ENCODE data around the gene SEC61A1. TPM values are rescaled to one million over a fixed set of nuclear protein-coding genes. Genes with fewer than 3 reads are reported as not detected.

Gene SEC61A1
- total RNA-seq, 2 donors from 2014 or later: 134 to 189 TPM

GRCh38 chr3:128041344-128041743, 10.9 kb upstream of the SEC61A1 start:
- H3K27me3 Mint-ChIP-seq: no peaks in the 10 kb centered on the region
- H3K9me3 Mint-ChIP-seq: no peaks in the 10 kb centered on the region
- H3K4me1 Mint-ChIP-seq: no peaks in the 10 kb centered on the region
- no peak overlapping the region for H3K27ac Mint-ChIP-seq
- no peaks in the 10 kb centered on the region for H3K36me3 Mint-ChIP-seq (ENCODE audit: low read depth)
- no peak for ATAC-seq (replicated peaks)
- no peak overlapping the region for H3K4me3 Mint-ChIP-seq

DNA sequence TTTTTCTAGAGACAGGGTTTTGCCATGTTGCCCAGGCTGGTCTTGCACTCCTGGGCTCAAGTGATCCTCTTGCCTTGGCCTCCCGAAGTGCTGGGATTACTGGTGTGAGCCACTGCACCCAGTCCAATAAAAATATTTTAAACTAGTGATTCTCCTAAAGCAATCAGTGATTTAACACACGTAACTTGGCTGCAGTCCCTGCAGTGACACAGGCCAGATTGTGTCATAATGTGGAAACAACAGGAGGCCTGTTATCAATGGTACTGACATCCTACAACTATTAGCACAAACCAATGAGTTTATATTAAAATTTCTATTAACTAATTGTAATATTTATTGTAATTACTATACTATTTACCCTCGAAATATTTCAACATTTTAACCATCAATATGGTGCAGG, 1.6 kb upstream of the SEC61A1 start:
- peaks cover 32% of the 10 kb centered on the region for H3K36me3 Mint-ChIP-seq (ENCODE audit: low read depth)
- no peaks in the 10 kb centered on the region for H3K9me3 Mint-ChIP-seq
- peak overlapping the region; percentile 98 for H3K27ac Mint-ChIP-seq
- peaks cover 3% of the 10 kb centered on the region for H3K27me3 Mint-ChIP-seq
- peaks cover 32% of the 10 kb centered on the region for H3K4me1 Mint-ChIP-seq
- no peak for ATAC-seq (replicated peaks)
- H3K4me3 Mint-ChIP-seq: peak overlapping the region; percentile 97

- peak overlapping the region; percentile 98 for H3K27ac Mint-ChIP-seq
- peaks cover 35% of the 10 kb centered on the region for H3K4me1 Mint-ChIP-seq
- no peaks in the 10 kb centered on the region for H3K9me3 Mint-ChIP-seq
- peaks cover 3% of the 10 kb centered on the region for H3K27me3 Mint-ChIP-seq
- peak overlapping the region; percentile 97 for H3K4me3 Mint-ChIP-seq
- ATAC-seq (replicated peaks): no peak
- peaks cover 40% of the 10 kb centered on the region for H3K36me3 Mint-ChIP-seq (ENCODE audit: low read depth)
These were observed 789 bp upstream of the SEC61A1 start for GRCh38 chr3:128051459-128051836.

GRCh38 chr3:128052595-128053351, 536 bp downstream of the SEC61A1 start:
- no peaks in the 10 kb centered on the region for H3K27me3 Mint-ChIP-seq
- peaks cover 53% of the 10 kb centered on the region for H3K36me3 Mint-ChIP-seq (ENCODE audit: low read depth)
- peaks cover 35% of the 10 kb centered on the region for H3K4me1 Mint-ChIP-seq
- H3K9me3 Mint-ChIP-seq: no peaks in the 10 kb centered on the region
- peak overlapping the region; percentile 97 for H3K4me3 Mint-ChIP-seq
- ATAC-seq (replicated peaks): peak; percentile 10
- peak overlapping the region; percentile 98 for H3K27ac Mint-ChIP-seq

DNA sequence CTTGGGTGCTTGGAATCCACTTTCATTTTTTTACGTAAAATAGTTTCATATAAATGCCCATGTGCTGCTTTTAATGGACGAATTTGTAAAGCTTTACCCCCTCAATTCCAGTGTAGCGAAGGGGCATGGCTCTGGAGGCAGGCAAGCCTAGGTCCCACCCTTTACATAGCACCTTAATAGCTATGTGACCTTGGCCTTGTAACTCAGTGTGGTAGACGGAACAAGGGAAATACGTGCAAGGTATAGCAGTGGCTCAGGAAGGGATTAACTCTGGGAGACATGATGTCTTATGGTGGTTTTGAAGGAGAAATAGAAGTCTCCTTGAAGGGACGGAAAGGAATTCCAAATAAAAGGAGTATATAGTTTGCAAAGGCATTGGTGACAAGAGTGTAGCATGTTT, 1.4 kb downstream of the SEC61A1 start:
- H3K4me1 Mint-ChIP-seq: peaks cover 35% of the 10 kb centered on the region

GRCh38 chr3:128054367-128054766, 2.1 kb downstream of the SEC61A1 start:
- peak overlapping the region; percentile 98 for H3K27ac Mint-ChIP-seq
- peaks cover 35% of the 10 kb centered on the region for H3K4me1 Mint-ChIP-seq
- no peaks in the 10 kb centered on the region for H3K27me3 Mint-ChIP-seq
- peak; percentile 10 for ATAC-seq (replicated peaks)
- peak overlapping the region; percentile 97 for H3K4me3 Mint-ChIP-seq
- H3K36me3 Mint-ChIP-seq (ENCODE audit: low read depth): peaks cover 69% of the 10 kb centered on the region
- H3K9me3 Mint-ChIP-seq: no peaks in the 10 kb centered on the region

More for the DNA sequence above, 1.4 kb downstream of the SEC61A1 start:
- ATAC-seq (replicated peaks): no peak
- Mint-ChIP-seq H3K27ac (peak overlapping the region; percentile 98), H3K27me3 (no peaks in the 10 kb centered on the region), H3K9me3 (no peaks in the 10 kb centered on the region), H3K4me3 (peak overlapping the region; percentile 97), H3K36me3 (ENCODE audit: low read depth) (peaks cover 62% of the 10 kb centered on the region)

DNA sequence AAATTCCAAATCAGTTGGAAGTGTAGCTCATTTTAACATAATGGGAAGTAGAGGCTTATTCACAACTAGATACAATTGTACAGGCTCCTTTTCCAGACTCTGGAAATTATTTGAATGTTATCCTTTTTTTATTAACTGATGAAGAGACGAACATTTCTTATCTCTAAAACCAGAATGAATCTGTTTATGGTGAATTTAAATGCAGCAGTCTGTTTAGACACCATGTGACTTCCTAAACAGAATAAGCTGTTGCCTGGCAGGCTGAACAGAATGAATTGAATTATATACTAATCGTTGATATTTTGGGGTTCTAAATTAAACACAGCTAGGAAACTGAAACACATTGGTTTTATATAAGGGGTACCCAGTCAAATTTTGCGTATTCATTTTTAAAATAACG, 4.0 kb downstream of the SEC61A1 start:
- no peaks in the 10 kb centered on the region for H3K9me3 Mint-ChIP-seq
- no peak overlapping the region for H3K4me3 Mint-ChIP-seq
- ATAC-seq (replicated peaks): no peak
- H3K27ac Mint-ChIP-seq: no peak overlapping the region
- no peaks in the 10 kb centered on the region for H3K27me3 Mint-ChIP-seq
- peaks cover 33% of the 10 kb centered on the region for H3K4me1 Mint-ChIP-seq
- peaks cover 88% of the 10 kb centered on the region for H3K36me3 Mint-ChIP-seq (ENCODE audit: low read depth)

- H3K4me3 Mint-ChIP-seq: no peak overlapping the region
- peaks cover 14% of the 10 kb centered on the region for H3K4me1 Mint-ChIP-seq
- no peaks in the 10 kb centered on the region for H3K27me3 Mint-ChIP-seq
- no peak for ATAC-seq (replicated peaks)
- peaks cover 100% of the 10 kb centered on the region for H3K36me3 Mint-ChIP-seq (ENCODE audit: low read depth)
- H3K27ac Mint-ChIP-seq: peak overlapping the region; percentile 58
- H3K9me3 Mint-ChIP-seq: no peaks in the 10 kb centered on the region
These were observed 8.5 kb downstream of the SEC61A1 start for GRCh38 chr3:128060473-128061381.

- Mint-ChIP-seq H3K27me3 (no peaks in the 10 kb centered on the region), H3K4me3 (no peak overlapping the region), H3K9me3 (no peaks in the 10 kb centered on the region), H3K36me3 (ENCODE audit: low read depth) (peaks cover 100% of the 10 kb centered on the region), H3K4me1 (peaks cover 12% of the 10 kb centered on the region), H3K27ac (peak overlapping the region; percentile 58)
- ATAC-seq (replicated peaks): no peak
These were observed 10.0 kb downstream of the SEC61A1 start for GRCh38 chr3:128062033-128062745.

DNA sequence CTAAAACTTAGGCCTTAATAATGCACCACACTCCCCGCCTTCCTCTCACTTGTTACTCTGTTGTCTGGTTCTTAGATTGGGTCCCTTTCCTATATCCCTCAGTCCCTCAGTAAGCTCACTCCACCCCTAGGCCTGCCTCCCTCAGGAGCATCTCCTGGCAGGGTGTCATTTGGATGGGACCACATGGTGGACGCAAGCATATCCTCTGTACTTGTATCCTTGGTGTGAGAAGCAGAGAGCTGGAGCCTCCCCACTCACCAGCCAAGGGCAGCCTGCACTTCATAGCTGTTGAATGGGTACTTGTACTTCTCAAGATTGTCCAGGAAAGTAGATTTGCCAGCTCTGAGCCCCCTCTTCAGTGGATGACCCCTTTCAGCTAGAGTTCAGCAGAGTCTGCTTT, 11.6 kb downstream of the SEC61A1 start:
- no peak overlapping the region for H3K27ac Mint-ChIP-seq
- no peak overlapping the region for H3K4me3 Mint-ChIP-seq
- H3K27me3 Mint-ChIP-seq: no peaks in the 10 kb centered on the region
- H3K4me1 Mint-ChIP-seq: peaks cover 12% of the 10 kb centered on the region
- H3K36me3 Mint-ChIP-seq (ENCODE audit: low read depth): peaks cover 100% of the 10 kb centered on the region
- no peaks in the 10 kb centered on the region for H3K9me3 Mint-ChIP-seq
- no peak for ATAC-seq (replicated peaks)

- no peak for ATAC-seq (replicated peaks)
- no peaks in the 10 kb centered on the region for H3K9me3 Mint-ChIP-seq
These were observed 12.7 kb downstream of the SEC61A1 start for GRCh38 chr3:128064962-128065361.

GRCh38 chr3:128066114-128066513, 13.9 kb downstream of the SEC61A1 start:
- Mint-ChIP-seq H3K36me3 (ENCODE audit: low read depth) (peaks cover 99% of the 10 kb centered on the region), H3K27me3 (no peaks in the 10 kb centered on the region), H3K9me3 (no peaks in the 10 kb centered on the region), H3K4me1 (peaks cover 12% of the 10 kb centered on the region), H3K27ac (no peak overlapping the region), H3K4me3 (no peak overlapping the region)
- no peak for ATAC-seq (replicated peaks)

More at GRCh38 chr3:128064962-128065361, 12.7 kb downstream of the SEC61A1 start:
- H3K27me3 Mint-ChIP-seq: no peaks in the 10 kb centered on the region
- H3K36me3 Mint-ChIP-seq (ENCODE audit: low read depth): peaks cover 100% of the 10 kb centered on the region
- H3K4me3 Mint-ChIP-seq: no peak overlapping the region
- H3K4me1 Mint-ChIP-seq: peaks cover 12% of the 10 kb centered on the region
- H3K27ac Mint-ChIP-seq: no peak overlapping the region

- ATAC-seq (replicated peaks): no peak
- Mint-ChIP-seq H3K27me3 (no peaks in the 10 kb centered on the region), H3K4me3 (no peak overlapping the region), H3K27ac (no peak overlapping the region), H3K36me3 (ENCODE audit: low read depth) (peaks cover 93% of the 10 kb centered on the region), H3K4me1 (peaks cover 10% of the 10 kb centered on the region), H3K9me3 (no peaks in the 10 kb centered on the region)
These were observed 14.4 kb downstream of the SEC61A1 start for GRCh38 chr3:128066676-128067075.

DNA sequence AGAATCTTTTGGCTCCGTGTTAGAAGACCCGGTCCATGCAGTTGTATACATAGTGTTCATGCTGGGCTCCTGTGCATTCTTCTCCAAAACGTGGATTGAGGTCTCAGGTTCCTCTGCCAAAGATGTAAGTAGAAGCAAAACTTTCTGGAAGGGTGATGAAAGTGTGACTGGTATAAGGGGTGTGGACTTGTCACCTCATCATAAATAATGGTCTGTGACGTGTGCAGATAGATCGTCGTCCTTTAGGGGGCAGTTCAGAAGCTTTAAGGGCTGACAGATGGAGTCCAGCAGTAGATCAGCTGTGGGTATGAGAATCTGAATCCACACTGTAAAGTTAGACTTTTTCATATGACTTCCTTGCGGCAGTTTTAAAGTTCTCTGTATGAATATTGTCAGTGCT, 15.3 kb downstream of the SEC61A1 start:
- Mint-ChIP-seq H3K4me3 (no peak overlapping the region), H3K27me3 (no peaks in the 10 kb centered on the region), H3K4me1 (peaks cover 2% of the 10 kb centered on the region), H3K36me3 (ENCODE audit: low read depth) (peaks cover 85% of the 10 kb centered on the region), H3K27ac (no peak overlapping the region), H3K9me3 (no peaks in the 10 kb centered on the region)
- ATAC-seq (replicated peaks): no peak

All from activated T-helper 17 cell treated with anti-CD3 and anti-CD28 coated beads, Interleukin-2, amount 50 U/mL, for 72 hours (primary cell).